ENCODE results near the gene EPB42.
"Not testable (repeated sequence)": the region's sequence is repeated elsewhere in the genome, so short reads cannot be mapped to it uniquely, and the experiment has no call there.

Gene EPB42

DNA sequence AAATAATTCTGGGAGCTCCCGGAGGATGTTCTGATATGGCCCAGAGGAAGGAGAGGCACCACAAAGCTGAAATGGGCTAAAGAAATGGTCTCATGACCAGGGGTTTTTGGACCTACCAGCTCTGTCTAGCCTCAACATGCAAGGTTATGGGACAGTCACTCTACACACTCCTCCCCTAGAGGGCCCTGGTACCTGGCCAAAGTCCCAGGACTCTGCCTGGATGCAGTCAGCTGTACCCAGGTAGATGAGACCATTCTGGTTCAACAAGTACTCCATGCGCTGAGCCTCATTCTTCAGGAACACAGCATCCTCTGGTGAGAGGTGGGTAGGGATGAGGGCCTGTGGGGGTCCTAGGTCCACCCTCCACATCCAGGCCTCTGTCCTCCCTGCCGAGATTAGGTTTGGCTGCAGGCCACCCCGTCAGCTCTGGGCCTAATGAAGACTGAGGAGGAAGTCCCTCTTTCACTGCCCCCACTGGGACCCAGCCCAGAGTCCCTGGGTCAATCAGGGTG, 9.5 kb downstream of the EPB42 start:
- no peak for DNase-seq

DNA sequence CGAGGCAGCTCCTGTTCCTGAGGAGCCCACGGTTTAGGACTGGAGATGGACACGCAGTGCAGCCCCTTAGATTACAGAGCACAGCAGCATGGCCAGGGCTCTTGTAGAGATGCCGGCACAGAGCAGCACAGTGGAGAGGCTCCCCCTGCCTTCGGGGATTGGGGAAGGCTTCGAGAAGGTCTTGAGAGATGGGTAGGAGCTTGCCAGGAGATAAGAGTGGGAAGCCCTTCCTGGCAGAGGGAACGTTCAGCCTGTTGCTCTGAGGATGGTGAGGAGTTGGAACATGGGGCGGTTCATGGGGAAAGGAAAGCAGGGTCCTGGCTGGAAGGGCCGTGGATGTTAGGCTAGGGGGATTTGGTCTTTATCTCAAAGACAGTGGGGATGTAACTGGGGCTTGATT, 10.0 kb downstream of the EPB42 start:
- no peak for DNase-seq

DNA sequence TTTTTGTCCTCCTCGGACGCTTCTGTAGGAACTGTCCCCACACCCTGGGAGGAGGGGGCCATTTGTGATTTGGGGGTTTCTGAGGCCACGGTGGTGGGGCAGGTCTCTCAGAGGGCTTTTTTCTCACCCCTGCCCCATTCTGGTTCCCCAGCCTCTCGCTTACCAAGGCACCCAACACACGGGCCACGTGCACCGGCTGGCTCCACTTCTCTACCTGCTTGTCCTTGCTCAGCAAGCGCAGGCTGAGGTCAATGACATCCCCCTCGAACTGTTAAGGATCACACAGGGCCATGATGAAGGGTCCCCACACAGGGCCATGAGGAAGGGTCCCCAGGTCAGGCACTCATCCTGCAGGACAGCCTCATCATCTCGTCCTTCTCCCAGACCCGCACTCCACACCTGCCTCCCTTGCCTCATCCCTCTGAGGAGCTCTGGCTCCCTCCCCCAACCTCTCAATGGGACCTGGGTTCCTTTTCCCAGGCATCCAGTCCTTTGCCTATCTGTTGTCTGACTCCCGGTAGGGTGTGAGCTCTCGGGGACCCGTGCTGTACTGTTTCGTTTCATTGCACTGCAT, 10.6 kb downstream of the EPB42 start:
- no peak for DNase-seq

DNA sequence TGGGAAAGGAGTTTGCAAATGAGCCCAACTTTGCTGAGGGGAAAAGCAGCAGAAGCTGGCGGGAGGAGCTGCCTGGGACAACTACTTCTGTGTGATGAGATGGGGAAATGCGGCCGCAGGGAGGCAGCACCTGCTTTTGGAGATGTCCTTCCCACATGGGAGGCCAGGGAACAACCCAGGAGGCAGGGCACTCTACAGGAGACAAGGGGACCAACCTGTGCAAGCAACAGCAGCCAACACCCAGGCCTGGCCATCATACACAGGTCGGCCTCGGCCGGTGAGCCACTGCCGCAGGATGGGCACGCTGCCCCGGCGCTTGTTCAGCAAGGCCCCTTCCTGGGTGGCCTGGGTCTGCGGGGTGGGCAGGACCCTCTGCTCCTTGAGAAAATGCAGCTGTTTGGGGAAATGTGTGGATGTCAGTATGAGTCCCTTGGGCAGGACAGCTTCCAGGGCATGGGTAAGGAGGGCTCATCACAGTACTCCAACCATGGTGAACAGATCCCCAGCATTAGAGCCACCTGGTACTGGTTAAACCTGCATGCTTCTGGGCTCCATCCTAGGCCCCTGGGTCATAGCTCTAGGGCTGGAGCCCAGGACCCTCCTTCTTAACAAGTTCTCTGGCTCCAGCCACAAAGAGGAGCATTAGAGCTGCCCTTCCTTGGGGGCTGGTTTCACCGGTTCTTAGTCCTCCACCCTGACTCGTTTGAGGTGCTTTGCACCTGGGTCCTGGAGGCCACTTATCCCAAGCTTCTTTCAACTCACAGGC, 11.6 kb downstream of the EPB42 start:
- DNase-seq, result no peak

DNA sequence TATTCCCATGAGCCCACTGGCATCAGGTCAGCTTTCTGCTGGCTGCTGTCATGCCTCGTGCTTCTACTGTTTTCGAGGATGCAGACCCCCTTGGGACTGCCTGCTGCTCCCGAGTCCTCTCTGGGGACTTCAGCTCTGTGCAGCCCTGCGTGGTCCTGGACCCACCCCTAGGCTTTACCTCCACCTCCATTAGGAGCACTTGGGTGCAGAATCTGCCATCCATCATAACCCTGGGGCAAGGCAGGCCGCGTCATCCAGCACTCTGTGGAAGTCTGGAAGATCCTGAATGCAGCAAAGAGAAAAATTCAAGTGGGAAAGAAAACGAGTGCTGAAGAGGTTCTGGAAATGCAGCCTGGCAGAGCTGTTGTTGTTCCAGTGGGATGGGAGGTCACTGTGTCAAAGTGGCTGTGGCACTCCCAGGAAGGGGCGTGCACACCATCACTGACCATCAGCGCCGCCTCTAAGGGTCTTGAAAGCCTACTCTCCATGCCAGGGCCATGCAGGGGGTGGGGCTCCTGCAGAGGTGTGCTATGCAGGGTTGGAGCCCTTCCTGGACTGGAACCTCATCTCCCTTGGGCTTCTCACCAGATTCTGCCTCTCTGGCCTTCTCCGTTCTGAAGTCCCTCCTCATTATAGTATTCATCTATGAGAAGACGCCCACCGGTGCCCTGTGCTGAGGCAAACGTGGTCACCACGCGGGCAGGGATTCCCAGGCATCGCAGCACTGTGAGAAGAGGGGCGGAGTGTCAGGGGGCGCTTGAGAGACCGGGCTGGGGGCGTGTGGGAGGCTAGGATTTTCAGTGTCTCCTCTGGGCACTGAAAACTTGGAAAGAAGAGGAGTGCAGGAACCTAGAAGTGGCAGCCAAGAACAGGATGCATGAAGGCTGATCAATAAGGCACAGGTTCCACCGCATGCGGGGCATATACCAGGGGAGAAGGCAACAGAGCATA, 12.5 kb downstream of the EPB42 start:
- no peak for DNase-seq

DNA sequence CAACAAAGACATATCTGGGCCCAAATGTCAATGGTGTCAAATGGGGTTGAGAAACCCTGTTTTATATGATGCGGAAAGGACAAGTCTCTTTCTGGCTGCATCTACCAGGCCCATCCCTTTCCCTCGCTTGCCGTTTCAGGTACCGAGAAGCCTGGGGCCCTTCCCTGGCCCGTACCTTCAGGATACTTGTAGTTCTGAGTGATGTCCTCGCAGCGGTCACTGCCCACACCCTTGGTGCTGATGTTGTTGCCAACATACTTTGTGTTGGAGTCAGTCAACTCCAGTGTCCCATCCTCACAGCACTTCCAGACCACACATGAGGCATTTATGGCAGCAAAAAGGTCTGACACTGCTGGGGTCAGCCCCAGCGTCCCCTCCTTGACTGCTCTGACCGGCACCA, 13.8 kb downstream of the EPB42 start:
- DNase-seq, result no peak

DNA sequence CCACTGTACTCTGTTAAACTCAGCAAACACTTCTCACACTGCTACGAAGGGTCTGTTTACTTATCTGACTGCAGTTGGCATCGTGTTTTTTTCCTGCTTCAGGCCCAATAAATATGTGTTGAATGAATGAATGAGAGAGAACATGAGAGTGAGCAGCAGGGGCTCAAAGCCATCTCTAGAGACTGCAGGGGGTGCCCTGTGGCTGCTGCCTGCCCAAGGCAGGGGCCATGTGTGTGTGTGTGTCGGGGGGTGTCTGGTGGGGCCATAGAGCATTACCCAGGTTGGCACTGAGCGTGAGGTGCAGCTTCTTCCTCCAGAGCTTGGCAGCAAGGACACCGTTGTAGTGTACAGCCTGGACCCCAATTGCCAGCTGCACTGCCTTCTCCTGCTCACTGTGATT, 14.8 kb downstream of the EPB42 start:
- DNase-seq, result no peak

DNA sequence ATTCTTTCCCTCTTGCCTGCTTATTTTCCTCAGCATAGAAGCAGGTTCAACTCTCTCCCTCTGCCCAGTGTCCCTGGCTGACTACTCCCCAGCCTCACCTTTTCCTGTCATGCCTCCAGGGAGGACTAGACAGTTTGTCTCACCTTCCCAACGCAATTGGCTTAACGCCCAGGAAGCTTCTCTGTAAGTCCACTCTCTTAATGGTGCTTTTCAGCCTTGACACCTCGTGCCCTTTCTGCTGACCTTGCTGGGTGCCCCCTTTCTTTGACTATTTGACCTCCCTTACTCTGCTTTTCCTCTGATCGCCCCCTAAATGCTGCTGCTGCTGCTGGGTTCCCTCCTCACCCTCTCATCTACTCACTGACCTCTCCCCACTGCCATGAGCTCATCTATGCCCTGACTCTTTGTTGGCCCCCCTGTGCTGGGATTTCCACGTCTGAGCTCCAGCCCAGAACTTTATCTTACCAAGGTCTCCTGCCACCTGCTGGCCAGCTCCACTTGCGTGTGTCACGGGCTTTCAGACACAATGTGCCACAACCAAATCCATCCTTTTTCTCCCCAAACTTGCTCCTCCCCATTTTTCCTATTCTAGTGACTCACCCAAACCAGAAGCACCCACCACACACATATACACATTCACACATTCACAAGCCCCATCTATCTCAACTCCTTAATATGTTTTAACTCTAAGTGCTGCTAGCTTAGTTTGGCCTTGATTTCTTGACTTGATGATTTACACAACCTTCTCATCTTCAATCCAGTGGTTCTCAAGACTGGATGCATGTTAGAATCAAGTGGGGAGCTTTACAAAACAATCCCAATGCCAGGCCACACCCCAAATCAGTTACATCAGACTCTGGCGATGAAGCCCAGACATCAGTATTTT, 16.6 kb downstream of the EPB42 start:
- DNase-seq, result peak; percentile 78

DNA sequence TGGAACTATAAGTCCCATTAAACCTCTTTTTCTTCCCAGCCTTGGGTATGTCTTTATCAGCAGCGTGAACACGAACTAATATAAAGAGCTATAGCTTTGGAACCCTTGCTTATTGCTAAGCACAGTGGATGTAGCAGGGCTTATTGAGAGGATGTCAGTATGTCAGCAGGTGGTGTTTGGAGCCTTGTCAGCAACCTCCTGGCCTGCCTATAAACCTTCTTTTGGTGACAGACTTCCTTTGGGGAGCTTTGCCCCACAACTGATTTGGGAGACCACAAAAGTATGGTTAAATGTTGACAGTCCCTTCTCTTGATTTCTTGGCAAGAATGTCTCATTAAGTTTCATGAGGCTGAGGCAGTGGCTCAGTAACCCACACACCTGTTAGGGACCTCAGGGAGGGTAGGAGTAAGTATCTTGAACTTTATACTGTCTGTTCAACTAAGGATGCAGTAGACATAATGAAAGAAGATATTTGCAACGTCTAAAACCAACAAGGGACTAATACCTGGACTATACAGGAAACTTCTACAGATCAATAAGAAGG, 20.8 kb downstream of the EPB42 start:
- DNase-seq, result no peak

DNA sequence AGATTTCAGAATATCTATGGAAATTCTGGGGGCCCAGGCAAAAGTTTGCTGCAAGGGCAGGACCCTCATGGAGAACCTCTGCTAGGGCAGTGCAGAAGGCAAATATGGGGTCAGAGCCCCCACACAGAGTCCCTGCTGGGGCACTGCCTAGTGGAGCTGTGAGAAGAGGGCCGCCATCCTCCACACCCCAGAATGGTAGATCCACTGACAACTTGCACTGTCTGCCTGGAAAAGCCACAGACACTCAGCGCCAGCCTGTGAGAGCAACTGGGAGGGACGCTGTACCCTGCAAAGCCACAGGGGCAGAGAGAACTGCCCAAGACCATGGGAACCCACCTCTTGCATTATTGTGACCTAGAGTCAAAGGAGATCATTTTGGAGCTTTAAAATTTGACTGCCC, 21.8 kb downstream of the EPB42 start:
- no peak for DNase-seq

DNA sequence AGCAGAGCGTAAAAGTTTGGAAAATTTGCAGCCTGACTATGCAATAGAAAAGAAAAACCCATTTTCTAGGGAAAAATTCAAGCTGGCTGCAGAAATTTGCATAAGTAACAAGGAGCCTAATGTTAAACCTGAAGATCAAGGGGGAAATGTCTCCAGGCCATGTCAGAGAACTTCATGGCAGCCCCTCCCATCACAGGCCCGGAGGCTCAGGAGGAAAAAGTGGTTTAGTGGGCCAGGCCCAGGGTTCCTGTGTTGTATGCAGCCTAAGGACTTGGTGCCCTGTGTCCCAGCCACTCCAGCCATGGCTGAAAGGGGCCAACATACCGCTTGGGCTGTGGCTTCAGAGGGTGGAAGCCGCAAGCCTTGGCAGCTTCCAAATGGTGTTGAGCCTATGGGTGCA, 22.3 kb downstream of the EPB42 start:
- DNase-seq, result not testable (repeated sequence)

DNA sequence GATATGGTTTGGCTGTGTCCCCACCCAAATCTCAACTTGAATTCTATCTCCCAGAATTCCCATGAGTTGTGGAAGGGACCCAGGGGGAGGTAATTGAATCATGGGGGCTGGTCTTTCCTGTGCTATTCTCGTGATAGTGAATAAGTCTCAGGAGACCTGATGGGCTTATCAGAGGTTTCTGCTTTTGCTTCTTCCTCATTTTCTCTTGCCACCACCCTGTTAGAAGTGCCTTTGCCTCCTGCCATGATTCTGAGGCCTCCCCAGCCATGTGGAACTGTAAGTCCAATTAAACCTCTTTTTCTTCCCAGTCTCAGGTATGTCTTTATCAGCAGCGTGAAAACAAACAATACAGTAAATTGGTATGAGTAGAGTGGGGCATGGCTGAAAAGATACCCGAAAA, 23.0 kb downstream of the EPB42 start:
- not testable (repeated sequence) for DNase-seq

DNA sequence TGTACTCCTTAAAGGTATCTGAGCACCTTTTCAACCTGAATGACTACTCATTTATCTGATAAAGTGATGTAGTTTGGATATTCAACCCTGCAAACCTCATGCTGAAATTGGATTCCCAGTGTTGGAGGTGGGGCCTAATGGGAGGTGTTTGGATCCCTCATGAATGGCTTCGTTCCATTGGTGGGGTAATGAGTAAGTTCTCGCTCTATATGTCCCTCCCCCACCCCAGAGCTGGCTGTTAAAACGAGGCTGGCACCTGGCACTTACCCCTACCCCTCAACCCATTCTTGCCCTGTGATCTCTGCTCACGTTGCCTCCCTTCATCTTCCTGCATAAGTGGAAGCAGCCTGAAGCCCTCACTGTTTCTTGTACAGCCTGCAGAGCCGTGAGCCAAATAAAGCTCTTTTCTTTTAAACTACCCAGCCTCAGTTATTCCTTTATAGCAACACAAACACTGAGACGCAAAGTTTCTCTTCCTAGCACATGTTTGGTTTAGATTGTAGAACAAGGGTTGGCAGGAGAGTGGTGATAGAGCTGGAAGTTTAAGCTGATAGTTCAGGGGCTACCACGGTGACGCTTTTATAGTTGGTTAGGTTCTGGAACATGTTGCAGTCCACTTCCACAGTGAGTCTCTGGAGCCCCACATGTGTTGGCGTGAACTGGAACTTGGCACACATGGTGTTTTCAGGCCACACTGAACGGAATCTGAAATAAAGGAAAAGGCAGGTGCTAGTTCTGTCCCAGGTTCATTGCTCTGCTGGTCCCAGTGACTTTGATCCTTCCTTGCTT, 23.9 kb downstream of the EPB42 start:
- no peak for DNase-seq

DNA sequence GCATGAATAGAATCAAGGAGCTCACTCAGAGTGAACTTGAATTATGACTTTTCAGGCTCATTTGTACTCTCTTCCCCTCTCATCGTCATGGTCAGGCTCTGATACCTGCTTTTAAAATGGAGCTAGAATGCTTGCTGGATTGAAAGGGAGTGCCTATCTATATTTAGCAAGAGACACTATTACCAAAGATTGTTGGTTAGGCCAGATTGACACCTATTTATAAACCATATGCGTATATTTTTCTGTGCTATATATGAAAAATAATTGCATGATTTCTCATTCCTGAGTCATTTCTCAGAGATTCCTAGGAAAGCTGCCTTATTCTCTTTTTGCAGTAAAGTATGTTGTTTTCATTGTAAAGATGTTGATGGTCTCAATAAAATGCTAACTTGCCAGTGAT, 26.0 kb downstream of the EPB42 start:
- peak; percentile 55 for DNase-seq

DNA sequence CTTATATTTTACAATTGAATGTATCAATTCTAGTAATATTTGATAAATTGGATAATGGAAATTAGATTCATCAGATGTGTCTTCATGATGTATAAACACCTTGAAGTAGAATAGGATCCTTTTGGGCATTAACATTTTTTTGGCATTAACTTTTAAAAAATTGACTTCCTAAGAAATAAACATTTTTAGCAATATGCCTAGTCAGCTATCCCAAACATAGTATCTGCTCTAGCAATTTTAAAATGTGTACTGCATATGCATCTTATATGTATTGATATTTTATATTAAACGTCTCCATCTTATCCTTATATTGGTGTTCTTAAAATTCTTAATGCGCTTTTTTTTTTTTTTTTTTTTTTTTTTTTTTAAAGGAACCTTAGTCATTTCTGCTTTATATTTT, 27.1 kb downstream of the EPB42 start:
- no peak for DNase-seq

DNA sequence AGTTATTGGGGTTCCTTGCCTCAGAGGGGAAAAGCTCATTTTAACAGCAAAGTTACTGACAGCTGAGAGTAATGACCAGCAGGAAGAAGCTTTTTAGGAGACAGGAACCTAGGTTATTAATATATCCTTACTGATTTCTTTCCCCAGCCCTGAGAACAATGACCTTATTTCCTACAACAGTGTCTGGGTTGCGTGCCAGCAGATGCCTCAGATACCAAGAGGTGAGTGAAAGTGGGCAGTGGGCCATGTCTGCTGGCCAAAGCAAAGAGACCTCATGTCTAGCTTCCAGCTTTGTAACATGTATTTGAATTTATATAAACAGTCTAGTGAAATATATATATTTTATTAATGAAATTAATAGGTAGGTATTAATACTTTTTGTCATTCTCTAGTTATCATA, 30.6 kb downstream of the EPB42 start:
- DNase-seq, result no peak

DNA sequence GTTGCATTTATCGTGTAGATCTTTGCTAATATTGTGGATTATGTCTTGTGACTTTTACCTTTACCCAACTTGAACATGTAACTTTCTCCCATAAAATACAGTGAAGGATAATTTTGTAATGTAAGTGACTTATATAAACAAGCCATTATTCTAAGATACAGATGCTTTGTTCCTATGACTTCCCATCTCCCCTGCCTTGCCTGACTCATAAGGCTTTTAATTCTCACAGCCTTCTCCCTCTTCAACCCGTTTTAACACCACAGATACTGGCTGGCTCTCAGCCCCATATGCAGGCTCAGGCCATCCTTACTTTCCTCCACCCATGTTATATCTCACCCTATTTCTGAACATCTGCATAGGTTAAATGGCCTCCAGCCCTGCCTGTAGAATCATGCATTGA, 31.5 kb downstream of the EPB42 start:
- no peak for DNase-seq

DNA sequence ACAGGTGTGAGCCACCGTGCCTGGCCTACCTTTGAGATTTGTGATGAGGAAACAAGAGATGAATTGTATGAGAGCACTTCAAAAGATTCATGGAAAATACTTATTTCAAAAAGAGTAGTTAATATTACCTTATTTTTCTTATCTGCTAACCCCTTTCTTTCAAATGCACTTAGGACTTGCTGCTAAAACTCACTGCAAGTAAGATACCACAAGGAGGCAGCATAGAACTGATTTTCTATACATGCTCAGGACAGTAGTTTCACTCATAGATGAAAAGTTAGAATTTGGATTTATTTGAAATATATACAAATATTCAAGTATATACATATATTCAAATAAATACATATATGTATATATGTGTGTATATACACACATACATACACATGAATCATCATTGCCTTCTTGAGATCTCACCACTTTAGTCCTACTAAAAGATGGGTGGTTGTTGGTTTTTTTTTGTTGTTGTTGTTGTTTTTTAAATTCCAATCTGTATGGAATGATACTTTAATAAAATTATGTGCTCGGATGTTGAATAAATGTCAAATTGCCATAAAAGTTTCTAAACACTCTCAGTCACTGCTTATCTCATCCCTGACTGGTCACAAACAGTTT, 33.2 kb downstream of the EPB42 start:
- DNase-seq, result peak; percentile 61

DNA sequence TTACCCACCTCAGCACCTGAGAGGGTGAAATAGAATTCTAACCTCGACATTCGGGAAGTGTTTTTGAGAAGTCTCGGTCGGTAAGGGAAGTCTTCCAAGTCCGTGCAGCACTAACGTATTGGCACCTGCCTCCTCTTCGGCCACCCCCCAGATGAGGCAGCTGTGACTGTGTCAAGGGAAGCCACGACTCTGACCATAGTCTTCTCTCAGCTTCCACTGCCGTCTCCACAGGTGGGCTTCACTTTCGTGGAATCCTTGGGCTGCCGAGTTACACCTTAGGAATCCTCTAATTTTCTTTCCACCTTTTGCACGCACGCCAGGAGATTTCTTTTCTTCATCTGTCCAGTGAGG, 34.8 kb downstream of the EPB42 start:
- no peak for DNase-seq

DNA sequence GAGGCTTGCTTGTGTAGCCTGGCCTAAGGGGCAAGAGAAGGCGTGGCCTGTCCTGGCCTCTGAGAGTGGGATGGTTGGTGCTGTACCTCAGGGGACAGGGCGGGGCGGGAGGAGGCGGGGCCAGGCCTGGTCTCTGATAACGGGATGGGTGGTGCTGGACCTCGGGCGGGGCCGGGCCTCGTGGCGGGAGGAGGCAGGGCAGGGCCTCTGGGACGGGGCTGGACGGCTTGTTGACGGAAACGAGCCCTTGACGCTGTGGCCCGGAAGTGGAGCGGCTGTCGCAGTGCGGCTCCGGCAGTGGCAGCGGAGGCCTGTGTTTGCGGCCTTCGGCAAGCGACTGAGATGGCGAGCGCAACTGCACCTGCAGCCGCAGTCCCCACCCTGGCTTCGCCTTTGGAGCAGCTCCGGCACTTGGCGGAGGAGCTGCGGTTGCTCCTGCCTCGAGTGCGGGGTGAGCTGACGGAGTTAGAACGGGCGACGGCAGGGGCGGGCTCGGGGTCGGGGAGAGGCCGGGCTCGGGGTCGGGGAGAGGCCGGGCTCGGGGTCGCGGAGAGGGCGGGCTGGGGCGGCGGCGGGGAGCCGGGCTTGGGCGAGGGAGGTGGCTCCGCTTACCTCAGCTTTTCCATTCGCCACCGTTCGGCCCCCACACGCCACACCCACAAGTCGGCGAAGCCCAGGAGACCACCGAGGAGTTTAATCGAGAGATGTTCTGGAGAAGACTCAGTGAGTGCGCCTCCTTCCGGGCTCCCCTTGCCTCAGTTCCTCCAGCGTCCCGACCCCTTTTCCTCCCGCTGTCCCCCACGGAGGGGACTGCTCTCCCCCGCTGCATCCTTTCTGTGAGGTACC, 35.4 kb downstream of the EPB42 start, which contains the start of gene CCNDBP1:
Gene CCNDBP1 (plus strand): TSS at position 247 of the 846 bp plus-strand sequence. CDS start 96 bp downstream, at position 343.
- DNase-seq, result peak; percentile 81

All from fibroblast of skin of scalp (primary cell).